NCI-H2227 (cell line): ENCODE data around the gene DGKD.
"Not testable (repeated sequence)": the region's sequence is repeated elsewhere in the genome, so short reads cannot be mapped to it uniquely, and the experiment has no call there.

Source experiments
- DNase-seq: peaks from one replicate; lab custom pipeline; 2025; ENCODE audit not compliant: unreplicated experiment; lab: John Stamatoyannopoulos, UW

Gene DGKD

GRCh38 chr2:233384015-233384414, 29.7 kb downstream of the DGKD start:
- DNase-seq: no peak

DNA sequence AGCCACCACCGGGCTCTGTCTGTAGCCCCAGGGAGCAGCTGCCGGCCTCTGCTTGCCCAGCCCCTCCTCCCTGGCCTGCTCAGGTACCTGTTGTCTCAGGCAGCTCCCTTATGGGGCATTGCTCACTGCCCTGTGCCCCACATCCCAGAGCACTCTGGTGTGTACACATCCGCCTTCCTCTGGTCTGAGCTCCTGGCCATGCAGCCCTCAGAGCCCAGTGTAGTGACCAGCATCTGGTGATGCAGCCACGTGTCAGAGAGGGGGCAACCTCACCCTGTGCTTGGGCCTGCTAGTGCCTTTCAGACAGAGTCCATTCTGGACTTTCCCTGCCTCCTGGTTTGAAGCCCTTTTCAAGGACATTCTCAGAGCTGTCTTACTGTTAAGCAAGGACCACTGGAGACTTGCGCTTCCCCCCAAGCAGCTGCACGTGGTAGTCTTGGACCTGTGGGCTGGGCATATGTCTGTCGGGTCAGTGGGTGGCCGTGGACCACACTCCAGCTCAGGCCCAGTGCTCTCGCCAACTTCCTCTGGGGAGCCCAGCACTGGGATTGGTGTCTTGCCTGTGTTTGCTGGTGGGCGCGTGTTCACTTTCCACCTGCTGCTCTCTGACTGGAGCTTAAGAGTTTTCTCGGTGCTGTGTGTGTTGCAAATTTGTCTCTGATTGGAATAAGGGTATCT, 30.7 kb downstream of the DGKD start:
- no peak for DNase-seq

- peak; percentile 32 for DNase-seq
These were observed 31.3 kb downstream of the DGKD start for GRCh38 chr2:233385489-233386044.

DNA sequence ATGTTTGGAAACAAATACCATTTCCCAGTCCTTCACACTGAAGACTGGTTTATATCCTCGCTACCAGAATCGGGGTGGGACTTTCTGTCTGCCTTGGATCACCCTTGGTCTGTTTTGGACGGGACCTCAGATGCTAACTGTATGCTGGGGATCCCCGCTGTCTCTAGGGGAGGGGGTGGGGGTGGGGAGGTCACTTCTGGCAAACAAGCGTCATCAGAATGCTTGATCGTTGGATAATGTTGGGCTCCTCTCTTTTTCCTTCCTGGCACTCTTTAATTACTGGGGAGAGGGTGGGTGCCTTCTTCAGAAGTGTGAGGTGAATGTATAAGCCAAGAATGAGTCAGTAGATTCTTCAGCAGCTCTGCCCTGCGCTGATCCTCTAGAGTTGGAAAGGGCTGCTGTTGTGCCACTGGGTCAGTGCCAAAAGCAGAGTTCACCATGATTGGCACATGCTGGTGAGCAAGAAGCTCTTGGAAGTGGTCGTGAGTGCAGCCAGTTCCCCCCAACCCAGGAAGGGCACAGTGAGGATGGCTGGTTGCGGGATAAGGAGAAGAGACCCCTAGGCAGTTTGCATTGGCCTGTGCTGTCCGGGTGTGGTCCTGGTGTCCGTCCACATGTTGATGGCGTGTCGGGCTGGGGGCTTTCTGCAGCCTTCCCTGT, 32.2 kb downstream of the DGKD start:
- no peak for DNase-seq

GRCh38 chr2:233387225-233387624, 32.9 kb downstream of the DGKD start:
- no peak for DNase-seq

- no peak for DNase-seq
These were observed 33.6 kb downstream of the DGKD start for GRCh38 chr2:233387667-233388528.

DNA sequence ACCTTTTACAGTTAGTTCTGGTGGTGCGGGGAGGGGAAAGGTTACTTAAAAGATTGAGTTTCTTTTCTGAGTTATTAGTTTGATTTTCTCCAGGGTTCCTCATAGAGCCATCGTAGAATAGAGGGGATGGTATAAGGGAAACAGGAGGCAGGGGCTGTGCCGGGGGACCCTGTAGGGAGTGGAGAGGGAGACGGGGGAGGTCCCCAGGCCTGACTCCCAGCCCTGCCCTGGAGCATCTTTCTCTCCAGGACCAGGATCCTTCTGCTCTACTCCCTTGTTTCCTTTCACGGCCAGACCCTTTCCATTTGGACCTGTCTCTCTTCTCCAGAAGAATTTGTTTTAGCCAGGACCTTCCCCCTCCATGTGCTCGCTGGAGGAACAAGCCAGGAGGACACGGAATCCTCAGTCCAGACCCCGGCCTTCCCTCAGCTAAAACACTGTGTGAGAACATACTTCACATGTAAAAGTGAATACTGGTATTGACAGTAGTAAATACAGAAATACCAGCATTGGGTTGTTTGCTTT, 35.4 kb downstream of the DGKD start:
- DNase-seq: no peak

GRCh38 chr2:233395687-233396086, 41.4 kb downstream of the DGKD start:
- DNase-seq: no peak

GRCh38 chr2:233396726-233397665, 42.7 kb downstream of the DGKD start:
- not testable (repeated sequence) for DNase-seq

- no peak for DNase-seq
These were observed 45.3 kb downstream of the DGKD start for GRCh38 chr2:233399306-233400225.

GRCh38 chr2:233400341-233400740, 46.0 kb downstream of the DGKD start:
- DNase-seq: no peak

DNA sequence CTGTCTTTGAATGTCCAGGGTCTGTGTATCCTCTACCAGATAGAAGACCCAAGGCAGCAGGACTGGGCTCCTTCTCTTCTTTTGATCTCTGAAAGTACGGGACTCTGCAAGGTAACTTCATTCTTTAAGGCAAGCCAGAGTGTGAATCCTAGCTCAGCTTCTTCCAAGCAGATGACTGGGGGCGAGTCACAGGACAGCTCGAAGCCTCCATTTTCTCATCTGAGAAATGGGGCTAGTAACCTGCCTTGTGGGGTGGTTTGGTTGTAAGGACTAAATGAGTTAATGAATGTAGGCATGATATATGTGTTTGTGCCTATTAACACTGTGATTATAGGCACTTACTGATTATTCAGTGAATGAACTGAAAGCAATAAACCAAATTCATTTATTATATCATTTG, 46.7 kb downstream of the DGKD start:
- no peak for DNase-seq

DNA sequence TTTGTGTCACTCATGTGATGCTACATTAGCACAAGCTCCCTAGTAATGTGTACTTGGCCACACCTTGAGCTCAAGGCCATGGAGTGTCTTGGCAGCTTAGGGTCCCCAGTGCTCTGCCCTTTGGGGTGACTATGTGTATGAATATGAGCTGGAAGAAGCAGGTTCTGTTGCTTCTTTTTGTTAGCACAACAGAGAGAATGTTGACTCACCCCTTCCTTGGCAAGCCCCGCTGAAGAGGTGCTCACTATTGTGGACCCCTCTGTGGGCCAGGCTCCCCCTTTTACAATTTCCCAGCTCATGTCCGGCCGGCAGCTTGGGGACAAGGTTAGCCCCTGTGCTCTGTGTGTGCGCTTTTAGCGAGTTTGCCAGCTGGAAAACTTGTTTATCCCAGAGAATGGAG, 48.1 kb downstream of the DGKD start:
- no peak for DNase-seq

DNA sequence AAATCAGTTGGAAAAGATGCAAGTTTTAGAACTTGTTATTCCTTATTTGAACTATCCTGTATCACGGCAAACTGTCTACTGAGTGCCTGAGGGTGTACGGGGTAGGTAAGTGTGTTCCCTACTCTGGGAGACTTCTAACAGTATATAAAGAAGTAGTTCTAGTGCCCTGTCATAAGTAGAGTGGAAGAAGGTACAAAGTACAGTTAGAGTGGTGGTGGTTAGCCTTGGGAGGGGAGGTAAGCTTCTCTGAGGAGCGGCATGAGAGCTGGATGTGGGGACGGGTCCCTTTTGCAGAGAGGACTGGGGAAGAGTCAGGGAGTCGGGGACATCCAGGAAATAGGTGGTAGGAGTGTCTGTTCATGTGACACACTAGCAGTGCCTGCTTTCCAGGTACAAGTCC, 48.5 kb downstream of the DGKD start:
- DNase-seq: no peak

- no peak for DNase-seq
These were observed 49.9 kb downstream of the DGKD start for GRCh38 chr2:233404222-233404621.

DNA sequence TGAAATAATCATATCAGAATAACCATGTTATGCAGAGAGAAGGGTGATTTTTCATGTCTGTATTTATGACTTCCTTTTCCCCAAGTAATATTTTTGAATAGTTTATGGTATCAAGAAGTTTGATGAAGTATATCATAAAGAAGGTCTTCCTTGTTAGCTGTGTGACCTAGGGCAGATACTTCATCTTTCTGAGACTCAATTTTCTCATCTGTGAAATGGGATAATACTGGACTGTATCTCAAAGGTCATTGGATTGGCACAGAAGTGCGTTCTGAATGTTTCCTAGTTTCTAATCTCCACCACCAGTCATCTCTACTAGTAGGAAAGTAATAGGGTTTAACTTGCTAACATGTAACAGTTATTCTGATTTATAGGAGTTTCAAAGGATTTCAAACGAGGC, 52.6 kb downstream of the DGKD start:
- no peak for DNase-seq

- DNase-seq: no peak
These were observed 53.5 kb downstream of the DGKD start for GRCh38 chr2:233407771-233408181.

- DNase-seq: no peak
These were observed 54.3 kb downstream of the DGKD start for GRCh38 chr2:233408366-233409285.
